Sigmoid colon (tissue), 7 donors: Measurements from ENCODE around the gene TANC2. TPM values are rescaled to one million over a fixed set of nuclear protein-coding genes. Genes with fewer than 3 reads are reported as not detected.

Source experiments
- DNase-seq: peaks from one replicate; pipeline ENCODE4 v3.0.0-alpha.2; 2019
- H3K27ac ChIP-seq, 4 donors: fragments of 200-600 bp; sonication (generic); one replicate each; pipeline ENCODE4 v1.5.1; 2016 to 2019; ENCODE audit warnings: mild to moderate bottlenecking in 1 of 4
- H3K27me3 ChIP-seq, 3 donors: fragments of 200-600 bp; sonication (generic); one replicate each; pipeline ENCODE4 v1.5.1; 2019; ENCODE audit warnings: mild to moderate bottlenecking in 1 of 3
- H3K36me3 ChIP-seq, 4 donors: fragments of 200-600 bp; sonication (generic); one replicate each; pipeline ENCODE4 v1.5.1; 2016 to 2019
- H3K4me1 ChIP-seq, 4 donors: fragments of 200-600 bp; sonication (generic); one replicate each; pipeline ENCODE4 v1.5.1; 2017 to 2019
- H3K4me3 ChIP-seq, 4 donors: fragments of 200-600 bp; sonication (generic); one replicate each; pipeline ENCODE4 v1.5.1; 2017 to 2019; ENCODE audit warnings: mild to moderate bottlenecking in 2 of 4, moderate library complexity in 1 of 4
- H3K9me3 ChIP-seq, 4 donors: fragments of 200-600 bp in 3 of 4; sonication (generic) in 3 of 4; one replicate each; pipeline versions ENCODE4 v1.5.1 to v1.6.1; 2013 to 2019
- EP300 ChIP-seq, 4 donors: sonication (generic); formaldehyde crosslinking; IDR thresholded peaks; one replicate each; pipeline ENCODE4 v1.6.1; 2017; ENCODE audit warnings: antibody characterized with exemption in 4 of 4
- POLR2A ChIP-seq, 2 donors: fragments of 450-650 bp; IDR thresholded peaks; one replicate each; pipeline ENCODE4 v1.6.1; 2016; ENCODE audit warnings: antibody characterized with exemption in 2 of 2, mild to moderate bottlenecking in 2 of 2, moderate library complexity in 2 of 2
- POLR2AphosphoS5 ChIP-seq, 4 donors: sonication (generic); formaldehyde crosslinking; IDR thresholded peaks; one replicate each; pipeline ENCODE4 v1.6.1; 2017; ENCODE audit warnings: antibody characterized with exemption in 4 of 4
- WGBS, 2 donors: extraction: QIAGEN DNeasy Blood & Tissue Kit; methylation state at CpG; one replicate each; pipeline ENCODE4 v1.1.7; 2013; 5-methylcytosine and 5-hydroxymethylcytosine counted together
- intact Hi-C: fragments of 100-400 bp; cut with DNase I; formaldehyde crosslinking; loops from one replicate; pipeline ENCODE4 v1.15.1; 2023
- polyA plus RNA-seq, 3 donors: library from polyadenylated mRNA; stranded (reverse); fragments of 200-250 nt; gene quantifications; one replicate each; pipeline ENCODE4 v1.2.3, GENCODE V29; 2013
- total RNA-seq, 4 donors: library from RNA; depleted of rRNA; stranded (reverse); fragments of >200 nt; gene quantifications; one replicate each; pipeline ENCODE4 v1.1.0, GENCODE V29; 2016
- TF ChIP-seq, protein P1 (sequence below), 4 experiments: fragments of 450-650 bp in 3 of 4; fragments of 200-600 bp in 1 of 4; IDR thresholded peaks; one replicate each; pipeline ENCODE4 v1.5.1; 2016 to 2019; ENCODE audit warnings: antibody characterized with exemption in 4 of 4, mild to moderate bottlenecking in 3 of 4, moderate library complexity in 2 of 4
- donor health status: healthy with polysubstance abuse.
- donor health status: Bipolar disorder and iron deficiency.
- donor health status: healthy.

Gene TANC2
- total and polyA plus RNA-seq, 7 donors, result 0.92 to 20.8 (median 9.2) TPM

DNA sequence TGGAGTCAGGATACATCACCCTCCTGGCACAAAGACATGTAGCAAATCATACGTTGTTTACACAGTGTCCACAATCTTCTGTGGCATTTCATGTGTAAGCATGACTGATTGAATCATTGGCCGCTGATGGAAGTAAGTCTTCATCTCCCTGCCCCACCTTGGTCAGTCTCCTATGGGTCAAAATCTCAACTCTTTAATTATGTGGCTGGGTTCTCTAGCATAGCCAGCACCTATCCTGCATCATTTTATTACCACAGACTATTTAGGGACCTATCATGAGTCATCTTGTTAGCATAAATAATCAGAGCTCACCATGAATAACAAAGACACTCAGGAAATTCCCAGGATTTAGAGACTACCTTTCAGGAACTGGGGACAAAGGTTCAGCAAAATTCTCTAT lies 15.9 kb downstream of the TANC2 start:
- TF ChIP-seq EP300 (IDR thresholded peaks at IDR 0.05), result no peak
- Histone ChIP-seq H3K9me3 (peaks cover 0 to 5% (median 0%) of the 10 kb centered on the region in 4 donors), H3K4me3 (no peak overlapping the region), H3K36me3 (no peaks in the 10 kb centered on the region), H3K4me1 (no peaks in the 10 kb centered on the region), H3K27ac (no peak overlapping the region), H3K27me3 (no peaks in the 10 kb centered on the region)
- WGBS, 2 donors, result 87 to 88% methylated on average over 2 of the region's 2 CpGs
- no peak for DNase-seq
- intact Hi-C loops, result no loop called here

DNA sequence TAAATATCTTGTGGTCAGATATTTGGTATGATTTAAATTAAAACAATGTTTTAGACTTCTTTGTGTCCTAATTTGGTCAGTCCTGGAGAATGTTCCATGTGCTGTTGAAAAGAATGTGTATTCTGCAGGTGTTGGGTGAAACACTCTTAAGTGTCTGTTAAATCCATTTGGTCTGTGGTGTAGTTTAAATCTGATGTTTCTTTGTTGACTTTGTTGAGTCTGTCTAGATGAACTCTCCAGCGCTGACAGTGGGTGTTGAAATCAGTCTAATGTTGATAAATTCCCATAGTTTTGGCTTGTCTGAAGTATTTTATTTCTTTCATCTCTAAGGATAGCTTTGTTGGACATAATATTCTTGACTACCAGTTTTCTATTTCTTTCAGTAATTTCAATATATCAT lies 18.8 kb downstream of the TANC2 start:
- H3K27ac ChIP-seq, result no peak overlapping the region
- no peaks in the 10 kb centered on the region for H3K4me1 ChIP-seq
- no peak overlapping the region for H3K4me3 ChIP-seq
- no peaks in the 10 kb centered on the region for H3K36me3 ChIP-seq
- TF ChIP-seq POLR2A (IDR thresholded peaks at IDR 0.05) (no peak), POLR2AphosphoS5 (IDR thresholded peaks at IDR 0.05) (no peak), EP300 (IDR thresholded peaks at IDR 0.05) (no peak)
- TF ChIP-seq, protein P1, sequence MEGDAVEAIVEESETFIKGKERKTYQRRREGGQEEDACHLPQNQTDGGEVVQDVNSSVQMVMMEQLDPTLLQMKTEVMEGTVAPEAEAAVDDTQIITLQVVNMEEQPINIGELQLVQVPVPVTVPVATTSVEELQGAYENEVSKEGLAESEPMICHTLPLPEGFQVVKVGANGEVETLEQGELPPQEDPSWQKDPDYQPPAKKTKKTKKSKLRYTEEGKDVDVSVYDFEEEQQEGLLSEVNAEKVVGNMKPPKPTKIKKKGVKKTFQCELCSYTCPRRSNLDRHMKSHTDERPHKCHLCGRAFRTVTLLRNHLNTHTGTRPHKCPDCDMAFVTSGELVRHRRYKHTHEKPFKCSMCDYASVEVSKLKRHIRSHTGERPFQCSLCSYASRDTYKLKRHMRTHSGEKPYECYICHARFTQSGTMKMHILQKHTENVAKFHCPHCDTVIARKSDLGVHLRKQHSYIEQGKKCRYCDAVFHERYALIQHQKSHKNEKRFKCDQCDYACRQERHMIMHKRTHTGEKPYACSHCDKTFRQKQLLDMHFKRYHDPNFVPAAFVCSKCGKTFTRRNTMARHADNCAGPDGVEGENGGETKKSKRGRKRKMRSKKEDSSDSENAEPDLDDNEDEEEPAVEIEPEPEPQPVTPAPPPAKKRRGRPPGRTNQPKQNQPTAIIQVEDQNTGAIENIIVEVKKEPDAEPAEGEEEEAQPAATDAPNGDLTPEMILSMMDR (IDR thresholded peaks at IDR 0.05), result no peak
- intact Hi-C loops, result no loop called here
- H3K9me3 ChIP-seq, result peaks cover 0 to 5% (median 0%) of the 10 kb centered on the region in 4 donors
- no peak for DNase-seq
- 97 to 99% methylated on average over 1 of the region's 1 CpG for WGBS, 2 donors
- no peaks in the 10 kb centered on the region for H3K27me3 ChIP-seq

DNA sequence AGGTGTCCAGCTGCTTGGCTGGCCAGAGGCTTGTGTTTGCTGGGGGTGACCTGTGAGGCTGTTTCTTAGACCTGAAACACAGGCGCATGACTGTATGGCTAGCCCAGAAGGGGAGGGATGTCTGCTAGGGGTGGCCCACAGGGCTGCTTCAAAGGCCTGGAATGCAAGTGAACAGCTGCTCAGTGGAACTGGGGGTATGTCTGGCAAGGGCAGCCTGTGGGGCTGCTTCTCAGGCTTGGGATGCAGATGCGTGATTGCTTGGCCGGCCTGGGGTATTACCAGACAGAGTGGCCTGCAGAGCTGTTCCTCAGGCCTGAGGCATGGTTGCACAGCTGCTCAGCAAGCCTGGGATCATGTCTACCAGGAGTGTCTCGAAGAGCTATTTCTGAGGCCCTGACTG lies 20.5 kb downstream of the TANC2 start:
- Histone ChIP-seq H3K9me3 (peaks cover 0 to 5% (median 0%) of the 10 kb centered on the region in 4 donors), H3K27me3 (no peaks in the 10 kb centered on the region), H3K4me3 (no peak overlapping the region), H3K36me3 (no peaks in the 10 kb centered on the region), H3K27ac (no peak overlapping the region), H3K4me1 (no peaks in the 10 kb centered on the region)
- TF ChIP-seq, protein P1 (IDR thresholded peaks at IDR 0.05), result no peak
- TF ChIP-seq EP300 (IDR thresholded peaks at IDR 0.05) (no peak), POLR2A (IDR thresholded peaks at IDR 0.05) (no peak), POLR2AphosphoS5 (IDR thresholded peaks at IDR 0.05) (no peak)
- 83 to 99% methylated on average over 4 of the region's 4 CpGs for WGBS, 2 donors
- intact Hi-C loops, result no loop called here
- DNase-seq, result no peak

DNA sequence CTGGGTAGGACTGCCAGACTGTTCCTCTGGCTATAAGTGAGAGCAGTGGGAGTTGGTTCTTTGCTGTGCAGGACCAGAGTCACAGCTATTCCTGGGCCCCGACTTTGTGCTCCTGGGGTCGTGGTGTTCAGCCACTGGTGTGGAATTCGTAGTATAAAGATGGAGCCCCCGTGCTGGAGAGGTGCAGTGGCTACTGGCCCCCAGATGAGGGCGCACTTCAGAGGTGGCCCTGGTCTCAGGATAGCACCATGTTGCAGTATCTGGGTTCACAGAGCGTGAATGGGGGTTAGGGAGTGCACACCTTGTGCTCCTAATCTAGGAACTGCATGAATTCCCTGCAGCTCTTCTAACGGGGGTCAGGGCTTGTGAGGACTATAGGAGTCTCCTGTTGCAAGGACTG lies 21.1 kb downstream of the TANC2 start:
- no peaks in the 10 kb centered on the region for H3K36me3 ChIP-seq
- H3K4me3 ChIP-seq, result no peak overlapping the region
- no peak overlapping the region for H3K27ac ChIP-seq
- intact Hi-C loops, result no loop called here
- H3K9me3 ChIP-seq, result peaks cover 0 to 5% (median 0%) of the 10 kb centered on the region in 4 donors
- H3K27me3 ChIP-seq, result no peaks in the 10 kb centered on the region
- DNase-seq, result no peak
- no peaks in the 10 kb centered on the region for H3K4me1 ChIP-seq
- TF ChIP-seq POLR2AphosphoS5 (IDR thresholded peaks at IDR 0.05) (no peak), EP300 (IDR thresholded peaks at IDR 0.05) (no peak), POLR2A (IDR thresholded peaks at IDR 0.05) (no peak)
- TF ChIP-seq, protein P1 (IDR thresholded peaks at IDR 0.05), result no peak
- WGBS, 2 donors, result 90 to 93% methylated on average over 7 of the region's 7 CpGs

DNA sequence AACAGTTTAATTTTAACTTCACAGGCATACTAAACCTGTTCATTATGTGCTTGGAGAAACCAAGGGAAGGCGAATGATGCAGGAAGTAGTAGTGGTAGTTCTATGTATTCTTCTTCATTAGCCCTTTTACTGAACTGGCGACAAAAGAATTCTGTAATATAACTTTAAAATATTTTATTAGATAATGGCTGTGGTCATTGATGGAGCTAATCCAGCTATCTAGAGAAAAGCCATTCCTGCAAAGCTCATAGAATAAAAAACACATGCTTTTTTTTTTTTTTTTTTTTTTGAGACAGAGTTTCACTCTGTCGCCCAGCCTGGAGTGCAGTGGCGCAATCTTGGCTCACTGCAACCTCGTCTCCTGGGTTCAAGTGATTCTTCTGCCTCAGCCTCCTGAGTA lies 23.5 kb downstream of the TANC2 start:
- no peak for DNase-seq
- peaks cover 0 to 5% (median 0%) of the 10 kb centered on the region in 4 donors for H3K9me3 ChIP-seq
- intact Hi-C loops, result no loop called here
- WGBS, 2 donors, result 91 to 92% methylated on average over 5 of the region's 5 CpGs
- H3K4me1 ChIP-seq, result no peaks in the 10 kb centered on the region
- no peaks in the 10 kb centered on the region for H3K27me3 ChIP-seq
- TF ChIP-seq, protein P1 (IDR thresholded peaks at IDR 0.05), result no peak
- H3K4me3 ChIP-seq, result no peak overlapping the region
- H3K27ac ChIP-seq, result no peak overlapping the region
- H3K36me3 ChIP-seq, result no peaks in the 10 kb centered on the region
